GM18505 (cell line): ENCODE results near the gene GNA12.
"Not testable (repeated sequence)": the region's sequence is repeated elsewhere in the genome, so short reads cannot be mapped to it uniquely, and the experiment has no call there.

Source experiments
- ATAC-seq: cut with Tn5 transposase; IDR thresholded peaks from one replicate; pipeline ENCODE4 v1.9.1; 2021; ENCODE audit not compliant: unreplicated experiment
- POLR2A ChIP-seq: IDR thresholded peaks from 4 replicates; pipeline ENCODE4 v1.6.1; 2011; ENCODE audit warnings: borderline replicate concordance; ENCODE audit not compliant: insufficient read depth, insufficient read length; ENCODE audit errors: extremely low read depth

Gene GNA12

DNA sequence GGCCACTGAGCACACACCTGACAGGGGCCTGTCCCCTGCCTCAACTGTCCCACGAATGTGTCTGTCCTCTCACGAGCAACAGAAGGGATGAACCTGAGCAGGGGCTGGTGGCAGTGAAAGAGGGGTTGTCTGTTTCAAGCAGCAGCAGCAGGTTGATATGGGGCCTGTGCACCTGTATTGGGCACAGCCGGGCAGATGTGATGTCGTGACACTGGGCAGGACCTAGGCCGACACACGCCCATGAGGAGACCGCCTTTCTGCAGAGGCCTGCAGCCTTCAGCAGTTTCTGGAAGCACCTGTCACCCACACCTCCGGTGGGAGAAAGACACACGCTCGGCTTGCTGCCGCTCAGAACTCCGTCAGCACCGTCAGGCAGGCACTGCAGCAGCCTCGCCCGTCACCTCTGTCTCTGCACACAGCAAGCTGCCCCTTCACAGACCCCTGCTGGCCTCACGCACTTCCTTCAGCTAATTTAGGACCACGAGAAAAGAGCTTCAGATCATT is 107.6 kb downstream of the GNA12 start:
- no peak for TF ChIP-seq POLR2A
- no peak for ATAC-seq

DNA sequence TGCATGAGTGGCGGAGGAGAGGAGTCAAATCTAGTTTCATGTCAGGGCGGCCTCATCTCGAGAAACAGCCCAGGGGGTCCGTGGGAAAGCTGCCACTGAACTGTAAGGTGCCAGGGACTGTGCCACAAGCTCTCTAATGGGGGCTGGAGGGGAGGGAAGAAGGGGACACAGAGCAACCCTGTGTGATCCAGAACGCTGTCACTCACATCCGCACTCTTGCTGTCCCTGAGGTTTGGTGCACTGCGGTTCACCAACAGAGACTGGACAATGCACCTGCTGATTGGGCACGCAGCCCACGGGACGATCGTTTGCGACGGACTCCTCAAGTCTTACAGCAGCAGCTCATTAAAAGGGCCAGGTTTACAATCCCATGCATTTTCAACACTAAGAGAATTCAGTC is 108.4 kb downstream of the GNA12 start:
- TF ChIP-seq POLR2A = no peak
- no peak for ATAC-seq

DNA sequence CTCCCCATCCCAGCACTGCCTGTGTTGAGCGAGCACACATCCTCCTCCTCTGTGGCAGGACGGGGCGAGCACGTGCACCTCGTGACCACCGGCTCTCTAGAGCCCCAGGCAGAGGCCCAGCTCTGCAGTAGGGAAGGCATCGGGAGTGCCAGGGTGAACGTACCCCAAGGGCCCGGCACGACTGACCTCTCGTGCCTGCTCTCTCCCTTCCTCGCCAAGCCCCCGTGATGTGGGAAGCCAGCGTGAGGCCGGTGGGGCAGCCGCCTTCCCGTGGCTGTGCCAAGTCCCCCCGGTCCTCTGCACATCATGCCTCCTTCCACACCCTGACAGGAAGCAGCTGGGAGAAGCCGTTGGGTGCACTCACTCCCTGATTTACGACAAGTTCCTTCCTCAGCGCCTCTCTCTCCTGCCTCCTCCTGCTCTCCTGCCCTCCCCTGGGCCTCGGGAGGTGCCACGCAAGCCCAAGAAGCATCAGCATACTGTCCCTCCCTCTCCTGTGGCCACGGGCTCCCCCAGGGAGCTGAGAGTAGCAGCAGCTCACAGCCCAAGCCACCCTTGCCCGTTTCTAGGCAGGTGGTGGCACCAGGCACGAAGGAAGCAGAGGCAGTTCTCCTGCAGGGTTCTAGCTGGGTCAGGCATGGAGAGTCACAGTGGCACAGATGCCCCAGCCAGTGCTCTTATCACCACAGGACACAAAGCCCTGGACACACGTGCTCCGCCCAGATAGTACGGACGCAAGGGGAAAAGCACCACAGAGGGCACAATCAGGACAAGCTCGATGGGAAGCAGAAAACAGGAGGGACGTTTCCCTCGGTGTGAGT is 109.1 kb downstream of the GNA12 start:
- no peak for ATAC-seq
- no peak for TF ChIP-seq POLR2A

DNA sequence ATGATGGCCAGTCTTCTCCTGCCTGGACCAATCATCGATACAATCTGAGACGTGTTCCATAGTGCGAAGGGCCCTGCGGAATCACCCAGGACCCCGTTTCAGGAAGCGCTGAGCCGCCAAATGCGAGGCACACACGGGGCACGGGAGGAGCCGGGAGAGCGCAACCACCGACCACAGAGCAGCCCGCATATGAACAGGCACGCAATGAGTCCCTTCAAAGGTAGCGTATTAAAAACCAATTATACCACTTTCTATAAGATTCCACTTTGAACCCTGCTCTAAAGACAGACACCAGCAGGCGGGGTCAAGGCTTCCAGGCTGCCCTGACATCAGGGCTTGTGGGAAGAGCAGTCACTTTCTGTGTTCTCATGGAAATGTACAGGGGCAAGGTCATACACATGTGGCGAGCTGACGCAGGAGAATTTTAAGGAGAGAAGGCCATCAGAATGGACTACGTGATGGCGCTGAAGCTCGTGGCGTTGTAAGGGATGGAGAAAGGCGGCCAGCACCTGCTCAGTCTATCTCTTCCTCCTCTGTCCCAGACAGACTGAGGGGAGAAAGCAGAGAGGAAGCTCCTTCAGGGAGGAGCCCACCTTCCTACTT is 109.9 kb downstream of the GNA12 start:
- no peak for ATAC-seq

DNA sequence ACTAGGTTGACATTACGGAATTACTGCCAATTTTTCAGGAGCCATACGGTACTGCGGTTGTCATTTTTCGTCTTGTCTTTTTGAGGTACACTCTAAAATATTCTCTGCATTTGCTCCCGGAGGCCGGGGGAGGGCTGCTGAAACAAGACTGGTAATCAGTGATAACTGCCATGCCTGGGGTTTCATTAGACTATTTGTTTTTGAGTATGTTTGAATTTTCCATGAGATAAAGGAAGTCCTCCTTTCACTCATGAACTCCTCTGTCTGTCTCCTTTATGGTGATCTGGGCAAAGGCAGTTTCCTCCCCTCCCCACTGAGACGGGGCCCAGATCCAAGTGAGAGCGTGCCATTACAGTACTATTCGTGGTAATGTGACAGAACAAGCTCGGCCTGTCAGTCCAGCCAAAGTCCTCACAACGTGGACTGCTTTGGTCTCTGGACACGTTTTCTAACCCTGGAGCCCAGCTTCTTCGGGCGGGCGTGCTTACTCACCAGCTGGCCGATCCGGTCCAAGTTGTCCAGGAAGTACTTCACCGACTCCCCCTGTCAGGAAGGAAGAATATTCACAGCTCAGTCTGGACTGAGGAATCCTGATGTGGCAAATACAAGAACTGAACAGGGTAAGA is 111.0 kb downstream of the GNA12 start:
- no peak for TF ChIP-seq POLR2A
- no peak for ATAC-seq

More for the DNA sequence above, 109.9 kb downstream of the GNA12 start:
- TF ChIP-seq POLR2A = no peak

DNA sequence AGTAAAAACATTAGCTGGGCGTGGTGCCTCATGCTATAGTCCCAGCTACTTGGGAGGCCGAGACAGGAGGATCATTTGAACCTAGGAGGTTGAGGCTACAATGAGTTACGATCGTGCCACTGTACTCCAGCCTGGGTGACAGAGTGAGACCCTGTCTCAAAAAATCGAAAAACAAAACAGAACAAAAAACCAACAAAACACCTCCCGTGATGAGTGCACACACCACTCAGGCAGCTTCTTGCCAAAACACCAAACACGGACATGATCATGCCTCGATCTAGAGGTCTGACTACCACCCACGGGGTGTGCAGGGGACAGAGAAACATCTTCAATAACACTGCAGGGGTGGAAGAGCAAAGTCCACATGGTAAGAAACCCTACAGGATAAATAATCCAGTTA is 111.7 kb downstream of the GNA12 start:
- ATAC-seq = no peak
- no peak for TF ChIP-seq POLR2A

DNA sequence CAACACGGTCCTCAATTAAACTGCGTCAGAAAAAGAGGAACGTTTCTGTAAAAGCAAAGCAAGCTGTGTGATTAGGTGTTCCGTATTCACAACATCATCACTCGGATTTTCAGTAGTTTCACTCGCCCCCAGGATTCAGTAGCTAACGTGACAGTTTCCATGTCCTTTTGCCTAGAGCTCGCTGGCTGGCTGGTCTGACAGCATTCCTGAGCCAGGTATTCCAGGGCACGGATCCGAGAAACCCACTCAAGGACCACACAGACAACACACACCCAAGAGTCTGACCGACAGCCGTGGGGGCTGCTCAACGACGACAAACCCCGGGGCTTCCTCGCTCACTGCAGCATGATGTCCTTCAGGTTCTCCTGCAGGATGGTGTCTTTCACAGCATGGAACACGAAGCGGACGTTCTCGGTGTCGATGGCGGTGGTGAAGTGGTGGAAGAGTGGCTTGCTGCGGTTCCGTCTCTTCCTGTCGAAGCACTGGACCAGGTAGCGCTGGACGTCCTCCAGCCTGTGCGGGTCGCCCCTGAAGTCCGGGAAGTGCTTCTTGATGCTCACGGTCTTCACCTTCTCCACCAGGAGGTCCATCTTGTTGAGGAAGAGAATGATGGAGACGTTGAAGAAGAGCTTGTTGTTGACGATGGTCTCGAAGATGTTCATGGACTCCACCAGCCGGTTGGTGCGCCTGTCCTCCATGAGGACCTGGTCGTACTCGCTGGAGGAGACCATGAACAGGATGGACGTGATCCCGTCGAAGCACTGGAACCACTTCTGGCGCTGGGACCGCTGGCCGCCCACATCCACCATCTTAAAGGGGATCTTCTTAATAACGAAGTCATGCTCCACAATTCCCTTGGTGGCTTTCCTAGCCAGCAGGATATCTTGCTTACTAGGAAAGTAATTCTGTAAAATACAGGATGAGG is 113.0 kb downstream of the GNA12 start:
- TF ChIP-seq POLR2A = no peak
- no peak for ATAC-seq

DNA sequence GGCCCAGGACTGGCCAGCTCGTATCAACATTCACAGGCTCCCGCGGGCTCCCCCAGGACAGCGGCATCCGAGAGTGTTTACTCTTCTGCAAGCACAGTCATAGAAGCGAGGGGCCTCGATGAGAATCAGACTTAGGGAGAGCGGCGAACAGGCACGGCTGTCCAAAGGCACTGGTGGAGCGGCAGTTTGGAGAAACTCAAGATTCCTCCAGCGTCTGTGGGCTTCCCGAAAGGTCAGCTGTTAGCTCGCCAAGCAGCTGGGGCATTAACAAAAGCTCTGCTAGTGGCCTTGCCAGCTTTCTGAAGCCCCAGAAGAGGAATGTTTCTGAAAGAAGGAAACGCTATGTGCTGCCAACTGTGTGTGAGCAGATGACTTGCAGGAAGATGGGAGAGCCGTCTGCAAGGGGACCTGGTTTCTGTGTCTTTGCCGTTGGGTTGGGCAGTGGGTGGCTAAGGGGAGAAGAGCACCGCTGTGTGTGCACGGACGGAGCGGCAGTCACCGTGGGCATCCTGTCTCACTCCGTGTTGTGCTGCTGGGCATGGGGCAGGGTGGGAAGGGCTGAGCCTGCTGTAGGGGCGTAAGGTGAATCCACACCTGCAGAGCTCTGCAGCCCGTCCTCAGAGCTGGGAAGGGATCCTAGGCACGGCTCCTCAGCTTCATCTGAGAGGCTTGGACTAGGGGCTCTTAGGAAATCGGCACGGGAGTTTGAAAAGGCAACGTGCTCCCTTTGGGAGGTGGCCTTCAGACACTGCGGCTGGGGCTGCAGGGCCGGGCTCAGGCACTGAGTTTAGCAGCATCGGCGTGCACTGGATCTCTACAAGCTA is 114.0 kb downstream of the GNA12 start:
- no peak for TF ChIP-seq POLR2A
- no peak for ATAC-seq

DNA sequence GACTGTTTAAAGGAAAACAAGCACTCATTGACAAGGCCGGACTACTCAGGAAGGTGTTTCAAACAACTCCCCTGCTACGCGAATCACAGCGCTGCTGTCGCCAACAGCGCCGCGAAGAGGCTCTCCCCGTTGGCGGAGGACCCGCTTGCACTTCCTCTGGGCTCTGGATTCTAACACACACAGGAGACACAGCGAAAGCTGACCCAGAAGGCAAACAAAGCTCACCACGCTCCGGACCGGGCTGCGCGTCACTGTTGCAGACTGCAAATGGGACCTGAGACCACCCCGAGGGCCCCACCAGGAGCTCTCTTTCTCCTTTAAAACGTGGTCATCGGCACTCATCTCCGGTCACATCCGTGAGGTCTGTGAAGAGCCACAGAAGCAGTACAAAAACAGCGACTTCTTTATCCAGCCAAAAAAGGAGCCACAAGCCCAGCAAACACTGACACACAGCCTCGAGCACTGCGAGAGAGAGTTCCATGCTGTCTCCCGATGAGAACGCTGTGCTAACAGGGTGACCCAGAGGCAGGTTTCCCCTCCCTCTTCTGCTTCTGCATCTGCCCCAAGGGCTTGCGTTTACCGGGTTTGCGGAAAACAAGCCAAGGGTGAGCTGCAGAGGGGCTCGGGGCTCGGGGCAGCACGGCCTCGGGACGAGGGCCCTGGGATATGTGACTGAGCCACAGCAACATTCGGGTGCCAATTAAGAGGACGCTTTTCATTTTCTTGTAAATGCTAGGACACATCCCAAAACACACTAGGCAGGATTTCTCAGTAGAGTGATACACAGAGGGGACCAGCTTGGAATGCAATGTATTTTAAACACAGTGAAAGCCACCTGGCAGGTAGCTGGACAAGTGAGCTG is 114.8 kb downstream of the GNA12 start:
- no peak for TF ChIP-seq POLR2A

DNA sequence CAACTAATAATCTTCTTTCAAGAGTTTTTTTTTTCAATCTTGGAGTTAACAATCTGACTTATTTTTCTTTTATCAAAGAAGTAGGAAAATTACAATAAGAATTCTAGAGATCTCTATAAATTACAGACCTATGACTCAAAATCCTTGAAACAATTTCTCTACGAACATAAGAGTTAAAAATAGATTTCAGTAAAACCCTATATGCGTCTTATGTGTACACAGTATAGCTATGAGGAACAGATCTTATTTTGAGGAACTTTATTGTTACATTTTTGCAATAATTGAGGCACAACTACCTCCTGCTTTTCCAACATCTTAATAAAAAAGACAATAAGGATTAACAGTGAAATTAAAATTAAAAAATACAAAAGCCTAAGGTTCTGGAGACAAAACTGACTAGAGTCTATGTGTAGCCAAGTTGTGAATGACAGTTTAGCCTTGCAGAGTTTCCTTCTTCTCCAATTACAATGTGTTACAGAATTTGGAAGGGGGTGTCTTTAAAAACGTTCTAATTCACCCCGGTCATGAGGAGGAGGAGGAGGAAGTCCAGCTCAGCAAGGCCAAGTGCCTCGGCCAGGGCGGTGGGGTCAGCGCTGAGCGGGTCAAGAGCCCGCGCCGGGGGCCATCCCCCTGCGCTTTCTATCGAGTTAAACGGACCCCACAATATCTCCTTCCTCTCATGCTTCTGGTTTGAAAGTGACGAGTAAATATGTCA is 115.6 kb downstream of the GNA12 start:
- TF ChIP-seq POLR2A = no peak
- ATAC-seq = no peak

More for the DNA sequence above, 114.8 kb downstream of the GNA12 start:
- no peak for ATAC-seq

DNA sequence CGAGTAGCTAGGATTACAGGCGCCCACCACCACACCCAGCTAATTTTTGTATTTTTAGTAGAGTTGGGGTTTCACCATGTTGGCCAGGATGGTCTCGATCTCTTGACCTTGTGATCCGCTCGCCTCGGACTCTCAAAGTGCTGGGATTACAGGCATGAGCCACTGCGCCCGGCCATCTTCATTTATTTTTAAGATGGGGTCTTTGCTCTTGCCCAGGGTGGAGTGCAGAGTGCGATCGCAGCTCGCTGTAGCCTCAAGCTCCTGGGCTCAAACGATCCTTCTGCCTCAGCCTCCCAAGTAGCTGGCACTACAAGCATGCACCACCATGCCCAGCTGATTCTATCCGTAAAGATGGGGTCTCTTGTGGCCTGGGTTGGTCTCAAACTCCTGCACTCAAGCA is 116.9 kb downstream of the GNA12 start:
- not testable (repeated sequence) for ATAC-seq
